HepG2 (cell line): ENCODE results near the gene GIMAP8.

Experiments used
- CTCF ChIP-seq: sonication (generic); formaldehyde crosslinking; IDR thresholded peaks from 2 replicates; pipeline ENCODE4 v1.5.0; 2020; ENCODE audit warnings: mild to moderate bottlenecking, missing genetic modification reagents, moderate library complexity
- EZH2 ChIP-seq: conservative IDR thresholded peaks from 2 replicates; pipeline ENCODE4 v1.6.1; 2012; ENCODE audit warnings: mild to moderate bottlenecking, low read depth, low read length, moderate library complexity
- FOSL1 ChIP-seq: sonication (generic); formaldehyde crosslinking; IDR thresholded peaks from 2 replicates; pipeline ENCODE4 v1.9.0; 2021; ENCODE audit warnings: missing genetic modification reagents, borderline replicate concordance
- HCFC1 ChIP-seq: fragments of 150-350 bp; IDR thresholded peaks from 2 replicates; pipeline ENCODE4 v1.6.1; 2014; ENCODE audit warnings: low read depth, low read length
- TCF12 ChIP-seq, 2 experiments: fragments of 450-650 bp in 1 of 2; sonication (generic) in 1 of 2; formaldehyde crosslinking in 1 of 2; IDR thresholded peaks; 2 replicates each; pipeline versions ENCODE4 v1.6.1 to v1.8.0; 2017 to 2022; ENCODE audit warnings: antibody characterized with exemption in 1 of 2, mild to moderate bottlenecking in 1 of 2, missing genetic modification reagents in 1 of 2, moderate library complexity in 1 of 2
- ZBTB26 ChIP-seq: IDR thresholded peaks from 2 replicates; pipeline ENCODE4 v1.6.1; 2016; ENCODE audit warnings: missing compliant biosample characterization, missing genetic modification reagents, borderline replicate concordance
- ZBTB33 ChIP-seq: sonication (generic); formaldehyde crosslinking; IDR thresholded peaks from 2 replicates; pipeline ENCODE4 v1.4.0; 2020; ENCODE audit warnings: missing genetic modification reagents
- ZNF335 ChIP-seq: sonication (generic); formaldehyde crosslinking; IDR thresholded peaks from 2 replicates; pipeline ENCODE4 v1.4.0; 2020; ENCODE audit warnings: missing genetic modification reagents

- TF ChIP-seq ZBTB26 (CRISPR knock-in tag): no peak
- TF ChIP-seq HCFC1: no peak
- no peak for TF ChIP-seq TCF12 (IDR thresholded peaks at IDR 0.05)
- TF ChIP-seq TCF12 (CRISPR knock-in tag; IDR thresholded peaks at IDR 0.05): no peak
- TF ChIP-seq CTCF (CRISPR knock-in tag): no peak
- no peak for TF ChIP-seq EZH2
- TF ChIP-seq ZBTB33: no peak
- TF ChIP-seq FOSL1: no peak
- no peak for TF ChIP-seq ZNF335 (CRISPR knock-in tag)
Observed at GRCh38 chr7:150450491-150451001, at the start of gene GIMAP8.
